ENCODE data around the gene TTC5. TPM values are rescaled to one million over a fixed set of nuclear protein-coding genes. Genes with fewer than 3 reads are reported as not detected.

The TTC5 gene
- total RNA-seq, 1 donor from 2014 or later, result 26.3 TPM

DNA sequence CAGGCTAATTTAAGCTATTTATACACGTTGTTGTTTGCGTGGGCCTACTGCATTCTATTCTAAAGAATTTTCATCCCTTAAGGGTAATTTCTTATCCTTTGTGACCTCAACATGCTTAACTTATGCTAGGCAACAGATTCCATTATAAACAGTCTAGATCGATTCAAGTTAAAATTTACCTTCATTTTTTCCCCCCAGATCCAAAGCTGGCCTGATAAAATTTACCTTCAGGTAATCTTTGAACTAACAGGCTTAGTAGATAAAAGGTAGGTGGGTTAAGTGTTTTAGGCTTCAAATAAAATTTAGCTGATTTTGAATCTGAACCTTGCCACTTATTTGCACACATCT, 27.7 kb upstream of the TTC5 start:
- TF ChIP-seq, protein P1, sequence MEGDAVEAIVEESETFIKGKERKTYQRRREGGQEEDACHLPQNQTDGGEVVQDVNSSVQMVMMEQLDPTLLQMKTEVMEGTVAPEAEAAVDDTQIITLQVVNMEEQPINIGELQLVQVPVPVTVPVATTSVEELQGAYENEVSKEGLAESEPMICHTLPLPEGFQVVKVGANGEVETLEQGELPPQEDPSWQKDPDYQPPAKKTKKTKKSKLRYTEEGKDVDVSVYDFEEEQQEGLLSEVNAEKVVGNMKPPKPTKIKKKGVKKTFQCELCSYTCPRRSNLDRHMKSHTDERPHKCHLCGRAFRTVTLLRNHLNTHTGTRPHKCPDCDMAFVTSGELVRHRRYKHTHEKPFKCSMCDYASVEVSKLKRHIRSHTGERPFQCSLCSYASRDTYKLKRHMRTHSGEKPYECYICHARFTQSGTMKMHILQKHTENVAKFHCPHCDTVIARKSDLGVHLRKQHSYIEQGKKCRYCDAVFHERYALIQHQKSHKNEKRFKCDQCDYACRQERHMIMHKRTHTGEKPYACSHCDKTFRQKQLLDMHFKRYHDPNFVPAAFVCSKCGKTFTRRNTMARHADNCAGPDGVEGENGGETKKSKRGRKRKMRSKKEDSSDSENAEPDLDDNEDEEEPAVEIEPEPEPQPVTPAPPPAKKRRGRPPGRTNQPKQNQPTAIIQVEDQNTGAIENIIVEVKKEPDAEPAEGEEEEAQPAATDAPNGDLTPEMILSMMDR (conservative IDR thresholded peaks at IDR 0.05), result no peak
- Mint-ChIP-seq H3K27ac (peak overlapping the region; percentile 95), H3K4me1 (ENCODE audit: unreplicated experiment) (peaks cover 16% of the 10 kb centered on the region), H3K4me3 (peak overlapping the region; percentile 98), H3K9me3 (no peaks in the 10 kb centered on the region), H3K36me3 (peaks cover 4% of the 10 kb centered on the region), H3K27me3 (no peaks in the 10 kb centered on the region)
- DNase-seq (ENCODE audit: extremely low spot score, unreplicated experiment), result no peak

DNA sequence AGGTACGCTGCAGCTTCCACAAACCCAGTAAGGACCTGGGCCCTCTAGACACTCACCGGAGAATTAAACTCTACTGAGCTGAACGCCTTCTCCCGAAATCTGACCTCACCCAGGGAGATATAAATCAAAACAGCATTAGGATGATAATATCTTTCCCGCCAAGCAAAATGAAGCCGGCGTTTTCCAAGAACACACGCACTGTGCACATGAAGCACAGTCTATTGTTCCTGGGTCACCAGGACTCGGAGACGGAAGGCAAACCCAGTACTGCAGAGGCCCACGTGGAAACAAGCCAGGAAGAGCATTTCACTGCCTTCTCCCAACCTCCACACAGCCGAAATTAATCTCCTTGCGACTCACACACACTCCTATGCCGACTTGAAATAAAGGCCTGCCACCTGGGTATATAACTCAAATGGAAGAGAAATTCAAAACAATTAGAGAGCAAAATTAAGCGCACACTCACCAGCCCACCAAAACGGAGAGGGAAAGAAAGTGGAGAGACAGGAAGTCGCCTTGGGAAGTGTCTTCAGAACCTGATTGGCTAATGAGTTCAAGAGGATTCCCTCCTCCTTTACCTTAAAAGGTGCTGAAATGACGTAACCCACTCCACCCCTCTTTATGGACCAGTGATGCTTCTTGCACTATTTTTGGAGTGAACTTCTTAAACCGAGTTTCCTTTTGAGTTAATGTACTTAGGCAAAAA, 27.2 kb upstream of the TTC5 start, which contains the start of gene CCNB1IP1:
Gene CCNB1IP1, minus strand, starts transcription at position 492 of the 706 bp plus-strand sequence. CDS start 16,756 bp downstream, outside the sequence.
- no peaks in the 10 kb centered on the region for H3K27me3 Mint-ChIP-seq
- H3K9me3 Mint-ChIP-seq, result no peaks in the 10 kb centered on the region
- H3K4me1 Mint-ChIP-seq (ENCODE audit: unreplicated experiment), result peaks cover 17% of the 10 kb centered on the region
- no peak for DNase-seq (ENCODE audit: extremely low spot score, unreplicated experiment)
- TF ChIP-seq, protein P1 (conservative IDR thresholded peaks at IDR 0.05), result peak; percentile 21
- H3K27ac Mint-ChIP-seq, result peak within 1 kb of the TSS; percentile 95
- peaks cover 4% of the 10 kb centered on the region for H3K36me3 Mint-ChIP-seq
- H3K4me3 Mint-ChIP-seq, result peak within 1 kb of the TSS; percentile 98

DNA sequence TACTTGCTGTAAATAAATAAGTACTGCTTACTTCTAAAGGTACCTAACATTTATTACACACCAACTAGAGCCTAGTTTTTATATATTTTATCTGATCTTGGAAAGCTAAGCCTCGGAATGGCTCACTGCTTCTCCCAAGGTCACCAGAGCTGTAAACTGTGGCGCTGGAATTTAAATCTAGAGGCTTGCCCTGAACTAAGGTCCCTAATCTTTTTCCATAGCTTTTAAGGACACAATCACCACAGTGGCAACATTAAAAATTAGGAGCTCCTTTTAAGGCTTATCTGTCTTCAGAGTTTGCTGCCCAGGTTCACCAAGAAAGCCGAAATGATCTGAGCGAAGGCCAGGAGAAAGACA, 26.7 kb upstream of the TTC5 start:
- Mint-ChIP-seq H3K27me3 (no peaks in the 10 kb centered on the region), H3K27ac (peak overlapping the region; percentile 95), H3K4me3 (peak overlapping the region; percentile 98), H3K9me3 (no peaks in the 10 kb centered on the region), H3K36me3 (peaks cover 5% of the 10 kb centered on the region), H3K4me1 (ENCODE audit: unreplicated experiment) (peaks cover 23% of the 10 kb centered on the region)
- no peak for DNase-seq (ENCODE audit: extremely low spot score, unreplicated experiment)
- TF ChIP-seq, protein P1 (conservative IDR thresholded peaks at IDR 0.05), result no peak

DNA sequence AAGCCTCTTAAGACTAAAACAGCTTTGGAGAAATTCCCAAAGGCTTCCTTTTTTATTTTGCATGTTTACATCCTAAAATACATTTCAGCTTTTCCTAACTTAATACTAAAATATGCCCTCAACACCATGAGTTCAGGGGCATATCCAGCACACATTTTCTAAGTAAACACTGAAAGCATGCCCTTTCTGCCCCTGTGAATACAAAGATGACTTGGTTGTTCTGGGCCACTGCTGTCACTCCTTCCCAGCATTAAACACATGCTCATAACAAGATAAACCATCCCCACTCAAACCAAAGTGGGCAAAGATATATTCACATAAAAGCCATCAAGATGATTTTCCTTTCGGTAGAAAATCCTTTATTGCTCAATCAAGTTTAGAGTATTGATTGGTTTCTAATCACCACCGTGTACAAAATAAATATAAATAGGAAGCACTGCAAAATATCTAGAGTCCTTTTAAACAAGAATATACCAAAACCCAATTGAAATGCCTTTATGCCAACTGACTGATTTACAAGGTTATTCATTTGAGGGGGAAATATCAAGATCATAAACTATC, 25.4 kb upstream of the TTC5 start:
- Mint-ChIP-seq H3K27me3 (no peaks in the 10 kb centered on the region), H3K36me3 (peaks cover 7% of the 10 kb centered on the region), H3K4me3 (peak overlapping the region; percentile 60), H3K4me1 (ENCODE audit: unreplicated experiment) (peaks cover 25% of the 10 kb centered on the region), H3K9me3 (no peaks in the 10 kb centered on the region), H3K27ac (peak overlapping the region; percentile 71)
- DNase-seq (ENCODE audit: extremely low spot score, unreplicated experiment), result no peak
- TF ChIP-seq, protein P1 (conservative IDR thresholded peaks at IDR 0.05), result no peak

DNA sequence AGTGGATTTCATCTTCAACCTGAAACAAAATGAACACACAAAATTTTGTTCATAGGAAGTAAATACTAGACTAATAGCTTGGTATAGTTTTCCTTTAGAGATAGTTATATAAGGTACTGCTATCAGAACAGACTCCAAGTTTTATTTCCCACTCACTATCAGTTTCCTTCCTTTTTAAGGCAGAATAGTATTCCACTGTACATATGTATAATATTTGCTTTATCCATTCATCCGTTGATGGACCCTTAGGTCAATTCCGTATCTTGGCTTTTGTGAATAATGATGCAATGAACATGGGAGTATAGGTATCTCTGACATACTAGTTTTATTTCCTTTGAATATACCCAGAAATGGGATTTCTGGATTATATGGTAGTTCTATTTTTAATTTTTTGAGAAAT, 23.6 kb upstream of the TTC5 start:
- H3K36me3 Mint-ChIP-seq, result peaks cover 11% of the 10 kb centered on the region

More for the DNA sequence above, 23.6 kb upstream of the TTC5 start:
- Mint-ChIP-seq H3K4me3 (peak overlapping the region; percentile 4), H3K27me3 (no peaks in the 10 kb centered on the region), H3K4me1 (ENCODE audit: unreplicated experiment) (peaks cover 25% of the 10 kb centered on the region), H3K27ac (peak overlapping the region; percentile 71), H3K9me3 (no peaks in the 10 kb centered on the region)
- no peak for DNase-seq (ENCODE audit: extremely low spot score, unreplicated experiment)
- TF ChIP-seq, protein P1 (conservative IDR thresholded peaks at IDR 0.05), result no peak
